ENCODE data around the gene SUCLG1.
"Not testable (repeated sequence)": the region's sequence is repeated elsewhere in the genome, so short reads cannot be mapped to it uniquely, and the experiment has no call there.

SUCLG1 gene

GRCh38 chr2:84459018-84459943, at the start of gene SUCLG1:
Gene SUCLG1 (minus strand): TSS chr2:84459280. CDS start chr2:84459269, 11 bp downstream.
- peak; percentile 89 for DNase-seq

GRCh38 chr2:84498150-84498799, 39.2 kb upstream of the SUCLG1 start:
- DNase-seq = no peak

- DNase-seq = no peak
Observed at GRCh38 chr2:84497285-84497684, 38.2 kb upstream of the SUCLG1 start.

GRCh38 chr2:84496386-84496785, 37.3 kb upstream of the SUCLG1 start:
- no peak for DNase-seq

DNA sequence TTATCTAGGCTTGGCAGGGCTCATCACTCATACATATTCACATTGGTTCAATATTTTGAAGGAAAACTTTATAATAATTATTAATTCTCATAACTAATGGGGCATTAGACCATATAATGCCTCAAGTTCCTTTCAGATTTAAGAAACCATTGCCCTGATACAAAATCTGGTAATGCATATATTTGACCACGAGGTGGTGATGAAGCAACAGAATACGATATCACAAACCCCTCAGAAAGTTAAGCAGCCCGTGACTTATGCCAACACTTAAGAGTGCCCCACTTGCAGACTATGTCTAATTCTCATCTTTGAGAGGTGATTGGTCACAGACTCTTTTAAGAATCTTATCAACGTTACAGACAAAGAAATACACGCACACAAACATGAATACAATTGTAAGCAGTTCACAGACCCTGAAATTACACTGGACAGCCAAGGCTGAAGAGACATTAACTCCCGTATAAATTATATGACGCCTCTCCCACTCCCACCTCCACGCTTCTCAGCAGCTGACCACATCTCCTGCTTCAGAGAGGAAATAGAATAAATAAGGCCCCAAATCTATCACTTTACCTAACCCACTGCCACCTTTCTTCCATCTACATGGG, 36.6 kb upstream of the SUCLG1 start:
- DNase-seq = no peak

DNA sequence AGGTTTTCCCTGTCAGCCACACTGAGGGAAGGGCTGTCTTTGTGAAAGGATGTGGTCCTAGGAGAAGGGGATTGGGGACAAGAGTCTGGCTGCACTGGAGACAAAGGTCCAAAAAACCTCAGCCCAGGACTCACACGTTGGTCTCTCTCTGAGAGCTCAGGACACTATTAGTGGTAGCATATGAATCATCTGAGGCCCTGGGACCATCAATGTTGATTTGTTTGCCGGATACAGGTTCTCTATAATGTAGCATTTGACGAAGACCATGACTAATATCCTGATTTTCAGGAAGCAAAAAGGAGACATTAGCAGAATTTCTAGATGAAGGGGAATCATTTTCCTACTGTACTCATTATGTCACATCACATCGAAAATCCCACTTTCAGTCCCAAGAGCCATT, 35.0 kb upstream of the SUCLG1 start:
- DNase-seq = no peak

DNA sequence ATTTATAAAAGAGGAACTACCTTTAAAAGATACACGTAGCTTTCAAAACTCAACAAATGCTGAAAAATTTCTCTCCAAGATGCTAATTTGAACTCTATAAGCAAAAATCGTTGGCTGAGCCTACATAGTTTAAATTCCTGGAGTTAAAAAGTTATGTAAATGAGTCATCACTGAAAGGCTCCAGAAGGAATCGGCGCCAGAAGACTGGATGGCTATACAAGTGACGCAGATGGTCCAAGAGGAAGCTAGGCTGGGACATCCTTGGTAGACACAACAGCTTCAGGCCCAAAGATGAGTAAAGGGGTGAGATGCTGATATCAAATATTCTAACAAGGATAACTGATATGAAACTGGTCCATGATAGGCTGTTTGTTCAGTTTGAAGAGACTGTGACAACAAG, 34.4 kb upstream of the SUCLG1 start:
- DNase-seq = no peak

- DNase-seq = no peak
Observed at GRCh38 chr2:84492571-84492970, 33.5 kb upstream of the SUCLG1 start.

- no peak for DNase-seq
Observed at GRCh38 chr2:84491741-84492140, 32.7 kb upstream of the SUCLG1 start.

DNA sequence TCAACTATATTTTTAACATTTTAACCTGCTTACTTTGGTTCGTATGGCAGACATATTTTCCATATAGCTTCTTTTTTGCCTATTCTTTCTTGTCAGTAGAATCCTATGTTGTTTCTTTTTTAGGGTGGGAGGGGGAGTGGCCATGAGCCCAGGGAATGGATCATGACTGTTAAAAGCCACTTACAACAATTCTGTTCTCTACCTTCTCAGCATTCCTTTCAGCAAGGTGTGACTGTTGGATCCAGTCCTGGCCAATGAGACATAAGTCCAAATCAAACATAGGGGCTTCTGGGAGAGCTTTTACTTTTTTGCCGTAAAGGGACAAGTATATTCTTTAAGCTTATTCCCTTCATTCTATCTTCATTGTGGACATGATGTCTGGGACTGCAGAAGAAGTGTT, 32.2 kb upstream of the SUCLG1 start:
- DNase-seq = no peak

- no peak for DNase-seq
Observed at GRCh38 chr2:84487298-84487996, 28.4 kb upstream of the SUCLG1 start.

- no peak for DNase-seq
Observed at GRCh38 chr2:84486441-84487115, 27.5 kb upstream of the SUCLG1 start.

- no peak for DNase-seq
Observed at GRCh38 chr2:84483320-84483719, 24.2 kb upstream of the SUCLG1 start.

- no peak for DNase-seq
Observed at GRCh38 chr2:84482603-84483002, 23.5 kb upstream of the SUCLG1 start.

- DNase-seq = no peak
Observed at GRCh38 chr2:84481702-84482101, 22.6 kb upstream of the SUCLG1 start.

GRCh38 chr2:84478867-84479266, 19.8 kb upstream of the SUCLG1 start:
- DNase-seq = no peak

- no peak for DNase-seq
Observed at GRCh38 chr2:84477886-84478285, 18.8 kb upstream of the SUCLG1 start.

- no peak for DNase-seq
Observed at GRCh38 chr2:84474176-84474575, 15.1 kb upstream of the SUCLG1 start.

DNA sequence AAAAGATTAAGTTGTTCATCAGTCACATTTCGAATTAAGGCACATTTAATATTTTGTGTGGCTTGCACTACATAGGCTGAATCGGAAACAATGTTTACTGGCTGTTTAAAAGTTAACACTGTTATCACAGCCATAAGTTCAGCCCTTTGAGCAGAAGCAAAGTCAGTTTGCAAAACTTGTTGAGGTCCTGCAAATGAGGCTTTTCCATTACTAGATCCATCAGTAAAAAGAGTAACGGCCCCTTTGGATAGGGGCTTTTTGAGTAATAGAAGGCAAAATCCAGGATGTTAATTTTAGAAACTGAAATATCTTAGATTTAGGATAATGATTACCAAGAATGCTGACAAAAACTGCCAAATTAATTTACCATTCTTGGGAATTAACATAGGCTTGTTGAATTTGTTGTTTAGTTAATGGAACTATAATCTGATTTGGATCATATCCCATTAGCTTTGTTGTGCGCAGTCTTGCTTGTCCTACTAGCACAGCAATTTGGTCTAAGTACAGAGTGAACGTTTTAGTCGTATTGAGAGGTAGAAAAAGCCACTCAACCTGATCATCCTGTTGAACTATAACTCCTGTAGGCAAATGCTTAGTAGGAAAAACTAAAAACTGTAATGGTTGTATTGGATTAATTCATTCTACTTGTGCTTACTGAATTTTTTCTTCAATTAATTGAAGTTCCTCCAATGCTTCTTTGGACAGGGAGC, 13.9 kb upstream of the SUCLG1 start:
- DNase-seq = no peak

- DNase-seq = not testable (repeated sequence)
Observed at GRCh38 chr2:84472423-84472822, 13.3 kb upstream of the SUCLG1 start.

- DNase-seq = no peak
Observed at GRCh38 chr2:84467389-84467788, 8.3 kb upstream of the SUCLG1 start.

DNA sequence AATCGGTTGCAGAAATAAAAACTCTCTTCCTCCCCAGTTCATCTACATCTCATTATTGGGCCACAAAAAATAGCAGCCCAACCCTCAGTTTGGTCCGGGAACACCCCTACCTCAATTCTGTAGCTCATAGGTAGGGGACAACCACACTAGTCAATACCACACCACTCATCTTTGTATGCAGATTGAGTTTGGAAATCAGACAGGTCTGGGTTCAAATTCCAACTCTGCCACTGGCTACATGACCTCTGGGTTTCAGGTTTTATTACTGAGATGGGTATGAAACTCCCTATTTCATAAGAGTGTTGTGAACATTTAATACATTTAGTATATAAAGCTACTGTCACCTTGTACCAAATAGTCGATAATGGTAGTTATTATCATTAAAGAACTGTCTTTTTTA, 2.2 kb upstream of the SUCLG1 start:
- no peak for DNase-seq
